ENCODE measurements around the gene AKNA.

DNA sequence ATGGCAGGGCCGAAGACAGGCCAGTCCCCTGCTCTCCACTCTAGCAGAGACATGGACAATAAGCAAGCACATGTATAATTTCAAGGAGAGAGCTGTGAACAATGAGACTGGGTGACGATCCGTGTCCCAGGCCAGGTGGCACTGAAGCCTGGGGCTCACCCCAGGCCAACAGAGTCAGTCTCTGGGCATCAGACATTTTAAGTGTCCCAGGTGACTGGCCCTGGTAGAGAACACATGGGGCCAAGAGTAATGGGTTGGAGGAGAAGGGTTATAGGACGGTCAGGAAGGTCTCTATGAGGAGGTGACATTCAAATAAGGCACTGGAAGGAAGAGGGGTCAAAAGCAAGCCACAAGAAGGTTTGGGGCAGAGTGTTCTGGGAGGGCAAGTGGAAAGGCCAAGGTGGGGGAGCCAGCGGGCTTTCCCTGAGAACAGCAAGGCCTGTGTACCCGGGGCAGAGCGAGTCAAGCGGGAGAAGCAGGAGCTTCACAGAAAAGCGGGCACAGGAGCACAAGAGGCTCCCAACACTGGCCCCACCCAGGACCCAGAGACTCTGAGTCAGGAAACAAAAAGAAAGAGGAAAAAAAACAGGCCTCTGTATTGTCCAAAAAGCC is 1.1 kb upstream of the AKNA start:
- TF ChIP-seq, protein P1, sequence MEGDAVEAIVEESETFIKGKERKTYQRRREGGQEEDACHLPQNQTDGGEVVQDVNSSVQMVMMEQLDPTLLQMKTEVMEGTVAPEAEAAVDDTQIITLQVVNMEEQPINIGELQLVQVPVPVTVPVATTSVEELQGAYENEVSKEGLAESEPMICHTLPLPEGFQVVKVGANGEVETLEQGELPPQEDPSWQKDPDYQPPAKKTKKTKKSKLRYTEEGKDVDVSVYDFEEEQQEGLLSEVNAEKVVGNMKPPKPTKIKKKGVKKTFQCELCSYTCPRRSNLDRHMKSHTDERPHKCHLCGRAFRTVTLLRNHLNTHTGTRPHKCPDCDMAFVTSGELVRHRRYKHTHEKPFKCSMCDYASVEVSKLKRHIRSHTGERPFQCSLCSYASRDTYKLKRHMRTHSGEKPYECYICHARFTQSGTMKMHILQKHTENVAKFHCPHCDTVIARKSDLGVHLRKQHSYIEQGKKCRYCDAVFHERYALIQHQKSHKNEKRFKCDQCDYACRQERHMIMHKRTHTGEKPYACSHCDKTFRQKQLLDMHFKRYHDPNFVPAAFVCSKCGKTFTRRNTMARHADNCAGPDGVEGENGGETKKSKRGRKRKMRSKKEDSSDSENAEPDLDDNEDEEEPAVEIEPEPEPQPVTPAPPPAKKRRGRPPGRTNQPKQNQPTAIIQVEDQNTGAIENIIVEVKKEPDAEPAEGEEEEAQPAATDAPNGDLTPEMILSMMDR (IDR thresholded peaks at IDR 0.05), result no peak
- no peak for TF ChIP-seq POLR2A (IDR thresholded peaks at IDR 0.05)
